Thymus (tissue), 2 donors: ENCODE data around the gene ZNF549. TPM values are rescaled to one million over a fixed set of nuclear protein-coding genes. Genes with fewer than 3 reads are reported as not detected.

Experiments
- polyA plus RNA-seq: library from polyadenylated mRNA; stranded (reverse); fragments of 200-250 nt; gene quantifications from one replicate; pipeline ENCODE4 v1.2.3, GENCODE V29; 2013
- total RNA-seq: library from RNA; stranded (reverse); fragments of 120-200 nt; gene quantifications from one replicate; pipeline ENCODE4 v1.2.4, GENCODE V29; 2013
- donor health status: healthy.

ZNF549 gene
- total and polyA plus RNA-seq, 2 donors = 6.3 to 7.0 TPM

Other genes starting within 250 kb of the ZNF549 start
- 20.7 TPM for gene ZNF460, start 246.9 kb upstream of the ZNF549 start, total RNA-seq
- gene ZNF460, start 246.9 kb upstream of the ZNF549 start, polyA plus RNA-seq = 1.4 TPM
- 10.3 TPM for gene ZNF543, start 206.9 kb upstream of the ZNF549 start, total RNA-seq
- gene ZNF543, start 206.9 kb upstream of the ZNF549 start, polyA plus RNA-seq = 3.9 TPM
- 10.7 TPM for gene ZNF304, start 176.1 kb upstream of the ZNF549 start, total RNA-seq
- 7.9 TPM for gene ZNF304, start 176.1 kb upstream of the ZNF549 start, polyA plus RNA-seq
- gene TRAPPC2B, start 163.8 kb upstream of the ZNF549 start, total RNA-seq = 23.7 TPM
- gene TRAPPC2B, start 163.8 kb upstream of the ZNF549 start, polyA plus RNA-seq = 42.2 TPM
- 4.3 TPM for gene ZNF547, start 163.8 kb upstream of the ZNF549 start, total RNA-seq
- 7.2 TPM for gene ZNF547, start 163.8 kb upstream of the ZNF549 start, polyA plus RNA-seq
- gene ZNF548, start 137.5 kb upstream of the ZNF549 start, total RNA-seq = 14.7 TPM
- 26.4 TPM for gene ZNF548, start 137.5 kb upstream of the ZNF549 start, polyA plus RNA-seq
- gene ZNF17, start 116.2 kb upstream of the ZNF549 start, total RNA-seq = 10.4 TPM
- gene ZNF17, start 116.2 kb upstream of the ZNF549 start, polyA plus RNA-seq = 5.3 TPM
- gene ZNF749, start 92.0 kb upstream of the ZNF549 start, total RNA-seq = 11.2 TPM
- 8.5 TPM for gene ZNF749, start 92.0 kb upstream of the ZNF549 start, polyA plus RNA-seq
- gene VN1R1, start 70.2 kb upstream of the ZNF549 start, total RNA-seq = 0.42 TPM
- 0.48 TPM for gene VN1R1, start 70.2 kb upstream of the ZNF549 start, polyA plus RNA-seq
- gene ZNF772, start 49.8 kb upstream of the ZNF549 start, total RNA-seq = 17.0 TPM
- 3.6 TPM for gene ZNF772, start 49.8 kb upstream of the ZNF549 start, polyA plus RNA-seq
- gene ZNF419, start 39.6 kb upstream of the ZNF549 start, total RNA-seq = 10.7 TPM
- 12.2 TPM for gene ZNF419, start 39.6 kb upstream of the ZNF549 start, polyA plus RNA-seq
- gene ZNF773, start 27.4 kb upstream of the ZNF549 start, total RNA-seq = 9.6 TPM
- 7.0 TPM for gene ZNF773, start 27.4 kb upstream of the ZNF549 start, polyA plus RNA-seq
- gene ZNF550, start 32.5 kb downstream of the ZNF549 start, total RNA-seq = 11.8 TPM
- gene ZNF550, start 32.5 kb downstream of the ZNF549 start, polyA plus RNA-seq = 8.0 TPM
- gene ZNF416, start 51.6 kb downstream of the ZNF549 start, total RNA-seq = 7.1 TPM
- gene ZNF416, start 51.6 kb downstream of the ZNF549 start, polyA plus RNA-seq = 4.4 TPM
- 12.2 TPM for gene ZIK1, start 56.8 kb downstream of the ZNF549 start, total RNA-seq
- 6.0 TPM for gene ZIK1, start 56.8 kb downstream of the ZNF549 start, polyA plus RNA-seq
- 6.2 TPM for gene ZNF530, start 72.5 kb downstream of the ZNF549 start, total RNA-seq
- 3.9 TPM for gene ZNF530, start 72.5 kb downstream of the ZNF549 start, polyA plus RNA-seq
- gene ZNF134, start 86.9 kb downstream of the ZNF549 start, total RNA-seq = 18.8 TPM
- gene ZNF134, start 86.9 kb downstream of the ZNF549 start, polyA plus RNA-seq = 9.0 TPM
- 18.2 TPM for gene ZNF211, start 105.8 kb downstream of the ZNF549 start, total RNA-seq
- 24.6 TPM for gene ZNF211, start 105.8 kb downstream of the ZNF549 start, polyA plus RNA-seq
- gene ZSCAN4, start 141.6 kb downstream of the ZNF549 start, total RNA-seq = 0.05 TPM
- 0.96 TPM for gene ZSCAN4, start 141.6 kb downstream of the ZNF549 start, polyA plus RNA-seq
- 11.1 TPM for gene ZNF551, start 154.6 kb downstream of the ZNF549 start, total RNA-seq
- gene ZNF551, start 154.6 kb downstream of the ZNF549 start, polyA plus RNA-seq = 3.4 TPM
- gene ZNF154, start 181.8 kb downstream of the ZNF549 start, total RNA-seq = 10.5 TPM
- 10.8 TPM for gene ZNF154, start 181.8 kb downstream of the ZNF549 start, polyA plus RNA-seq
- 21.9 TPM for gene ZNF671, start 200.3 kb downstream of the ZNF549 start, total RNA-seq
- 19.8 TPM for gene ZNF671, start 200.3 kb downstream of the ZNF549 start, polyA plus RNA-seq
- gene ZNF776, start 219.5 kb downstream of the ZNF549 start, total RNA-seq = 25.1 TPM
- gene ZNF776, start 219.5 kb downstream of the ZNF549 start, polyA plus RNA-seq = 13.8 TPM
- gene ZNF586, start 242.3 kb downstream of the ZNF549 start, total RNA-seq = 26.9 TPM
- gene ZNF586, start 242.3 kb downstream of the ZNF549 start, polyA plus RNA-seq = 15.2 TPM